Gastrocnemius medialis (tissue), 4 donors: ENCODE results near the gene WSB2.

ENCODE experiments used
- POLR2A ChIP-seq, 2 donors: fragments of 450-650 bp; IDR thresholded peaks; one replicate each; pipeline ENCODE4 v1.6.1; 2017; ENCODE audit warnings: antibody characterized with exemption in 2 of 2, mild to moderate bottlenecking in 2 of 2, moderate library complexity in 2 of 2
- TF ChIP-seq, protein P1 (sequence below), 5 experiments: fragments of 450-650 bp in 3 of 5; fragments of 200-600 bp in 2 of 5; sonication (generic) in 2 of 5; IDR thresholded peaks in 4 of 5; conservative IDR thresholded peaks in 1 of 5; 1 replicate in 4 of 5; 2 replicates in 1 of 5; pipeline ENCODE4 v1.5.1; 2016 to 2019; ENCODE audit warnings: antibody characterized with exemption in 5 of 5, mild to moderate bottlenecking in 3 of 5, moderate library complexity in 3 of 5

DNA sequence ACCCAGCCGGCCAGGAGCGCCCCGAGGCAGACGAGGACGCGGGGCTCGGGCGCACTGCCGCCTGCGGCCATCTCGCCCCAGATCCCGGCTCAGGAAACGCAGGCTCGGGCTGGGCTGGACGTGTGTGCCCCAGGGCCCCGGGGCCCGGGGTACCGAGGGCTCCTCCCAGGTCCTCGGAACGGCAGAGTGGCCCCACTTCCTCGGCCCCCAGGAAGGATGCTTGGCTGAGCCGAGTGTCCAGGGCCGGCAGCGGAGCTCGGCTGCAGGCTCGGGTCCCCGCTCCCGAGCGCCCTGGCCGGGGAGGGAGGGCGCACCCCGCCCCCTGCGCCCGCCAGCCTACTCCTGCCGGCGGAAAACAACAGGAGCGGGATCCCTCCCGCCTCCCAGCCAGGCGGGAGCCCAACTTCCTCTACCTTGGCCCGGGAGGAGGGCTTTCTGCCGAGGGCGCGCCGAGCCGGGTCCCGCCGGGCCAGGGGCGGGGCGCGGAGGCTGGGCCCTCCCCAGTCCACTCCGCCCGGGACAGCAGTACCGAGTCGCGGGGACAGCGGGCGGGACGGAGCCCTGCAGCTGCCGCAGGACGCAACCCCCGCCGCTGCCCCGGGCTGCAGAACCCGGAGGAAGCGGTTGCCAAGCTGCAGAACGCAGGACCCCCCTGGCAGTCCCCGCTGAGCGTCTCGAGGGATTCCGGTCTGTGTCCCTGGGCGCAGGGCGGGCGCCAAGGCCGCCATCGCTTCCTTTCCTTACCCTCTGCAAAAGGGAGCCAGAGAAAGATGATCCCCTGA is 42.8 kb upstream of the WSB2 start, which contains the start of gene VSIG10:
- TF ChIP-seq POLR2A (IDR thresholded peaks at IDR 0.05): peak; percentile 49 to 71
- TF ChIP-seq, protein P1, sequence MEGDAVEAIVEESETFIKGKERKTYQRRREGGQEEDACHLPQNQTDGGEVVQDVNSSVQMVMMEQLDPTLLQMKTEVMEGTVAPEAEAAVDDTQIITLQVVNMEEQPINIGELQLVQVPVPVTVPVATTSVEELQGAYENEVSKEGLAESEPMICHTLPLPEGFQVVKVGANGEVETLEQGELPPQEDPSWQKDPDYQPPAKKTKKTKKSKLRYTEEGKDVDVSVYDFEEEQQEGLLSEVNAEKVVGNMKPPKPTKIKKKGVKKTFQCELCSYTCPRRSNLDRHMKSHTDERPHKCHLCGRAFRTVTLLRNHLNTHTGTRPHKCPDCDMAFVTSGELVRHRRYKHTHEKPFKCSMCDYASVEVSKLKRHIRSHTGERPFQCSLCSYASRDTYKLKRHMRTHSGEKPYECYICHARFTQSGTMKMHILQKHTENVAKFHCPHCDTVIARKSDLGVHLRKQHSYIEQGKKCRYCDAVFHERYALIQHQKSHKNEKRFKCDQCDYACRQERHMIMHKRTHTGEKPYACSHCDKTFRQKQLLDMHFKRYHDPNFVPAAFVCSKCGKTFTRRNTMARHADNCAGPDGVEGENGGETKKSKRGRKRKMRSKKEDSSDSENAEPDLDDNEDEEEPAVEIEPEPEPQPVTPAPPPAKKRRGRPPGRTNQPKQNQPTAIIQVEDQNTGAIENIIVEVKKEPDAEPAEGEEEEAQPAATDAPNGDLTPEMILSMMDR (IDR thresholded peaks at IDR 0.05 in 4 of 5, conservative IDR thresholded peaks at IDR 0.05 in 1 of 5): no peak
